GM21423 (cell line): ENCODE data around the gene MYO1B.
"Not testable (repeated sequence)": the region's sequence is repeated elsewhere in the genome, so short reads cannot be mapped to it uniquely, and the experiment has no call there.

ENCODE experiments used
- ATAC-seq: cut with Tn5 transposase; IDR thresholded peaks from one replicate; pipeline ENCODE4 v1.9.1; 2021; ENCODE audit warnings: mild to moderate bottlenecking, moderate library complexity; ENCODE audit not compliant: unreplicated experiment

MYO1B gene

DNA sequence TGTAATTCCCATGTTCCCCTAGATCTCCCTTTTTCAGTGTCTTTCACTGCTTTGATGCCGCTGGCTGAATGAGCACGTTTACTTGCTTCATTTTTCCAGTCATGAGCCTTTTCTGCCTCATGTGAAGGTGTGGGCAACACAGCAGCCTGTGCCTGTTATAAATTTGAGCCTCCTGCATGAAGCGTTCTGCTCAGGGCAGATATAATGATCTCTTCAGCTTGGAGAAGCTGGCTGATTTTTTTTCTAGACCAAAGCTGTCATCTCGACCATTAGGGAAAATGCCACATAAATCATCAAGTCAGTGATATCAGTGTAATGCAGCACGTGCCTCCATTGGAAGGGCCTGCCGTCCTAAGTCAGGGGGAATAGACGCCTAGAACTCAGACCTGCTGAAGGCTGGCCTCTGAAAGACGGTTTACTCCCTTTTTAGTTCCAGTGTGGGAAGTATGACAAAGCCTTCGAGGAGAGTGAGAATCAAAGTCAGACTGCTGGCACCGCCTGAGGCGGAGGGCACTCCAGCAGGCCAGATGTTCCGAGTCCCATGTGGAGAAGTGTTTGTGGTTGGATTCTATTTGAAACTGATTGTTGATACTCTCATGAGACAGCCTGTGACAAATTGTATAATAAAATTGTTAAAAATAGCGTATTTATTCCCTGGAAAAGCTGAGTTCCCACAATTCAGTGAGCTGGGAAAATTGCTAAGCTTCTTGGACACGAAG is 196.5 kb downstream of the MYO1B start:
- no peak for ATAC-seq

DNA sequence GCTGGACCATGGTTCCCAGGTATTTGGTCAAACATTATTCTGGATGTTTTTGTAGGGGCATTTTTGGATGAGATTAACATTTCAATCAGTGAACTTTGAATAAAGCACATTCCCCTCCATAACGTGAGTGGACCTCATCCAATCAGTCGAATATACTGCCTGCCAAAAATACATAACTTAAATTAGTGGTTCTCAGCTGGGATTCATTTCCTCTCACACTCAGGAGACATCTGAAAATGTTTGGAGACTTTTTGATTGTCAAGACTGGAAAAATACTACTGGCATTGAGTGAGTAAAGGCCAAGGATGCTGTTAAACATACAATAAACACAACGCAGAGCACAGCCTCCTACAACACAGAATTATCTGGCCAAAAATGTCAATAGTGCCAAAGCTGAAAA is 198.2 kb downstream of the MYO1B start:
- ATAC-seq: no peak

DNA sequence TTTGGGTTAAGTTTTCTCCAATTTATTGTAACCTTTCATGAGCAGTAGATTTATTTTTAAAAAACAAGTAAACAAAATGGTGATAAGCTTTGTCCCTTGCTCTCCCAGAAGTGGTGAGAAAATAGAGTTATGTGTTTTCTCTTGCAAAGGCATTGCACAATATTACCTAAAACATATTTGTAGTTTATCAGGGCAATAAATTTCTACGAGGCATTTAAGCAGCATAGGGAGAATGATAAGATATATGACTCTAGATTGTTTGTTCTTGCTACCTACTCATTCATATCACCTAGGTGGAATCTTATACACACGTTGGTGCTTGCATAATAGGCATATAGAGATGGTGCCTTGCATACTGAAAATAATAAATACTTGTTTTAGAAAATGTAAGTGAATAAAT is 201.7 kb downstream of the MYO1B start:
- ATAC-seq: no peak

DNA sequence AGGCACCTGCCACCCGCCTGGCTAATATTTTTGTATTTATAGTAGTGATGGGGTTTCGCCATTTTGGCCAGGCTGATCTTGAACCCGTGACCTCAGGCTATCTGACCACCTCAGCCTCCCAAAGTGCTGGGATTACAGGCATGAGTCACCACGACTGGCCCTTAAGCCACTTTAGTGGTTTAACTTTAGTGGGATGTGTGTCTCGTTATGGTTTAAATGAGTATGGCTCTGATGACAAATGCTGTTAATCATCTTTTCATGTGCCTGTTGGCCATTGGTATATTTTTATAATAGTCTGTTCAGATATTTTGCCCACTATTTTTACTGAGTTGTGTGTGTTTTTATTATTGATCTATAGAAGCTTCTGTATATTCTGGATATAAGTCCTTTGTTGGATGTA is 205.9 kb downstream of the MYO1B start:
- ATAC-seq: no peak

DNA sequence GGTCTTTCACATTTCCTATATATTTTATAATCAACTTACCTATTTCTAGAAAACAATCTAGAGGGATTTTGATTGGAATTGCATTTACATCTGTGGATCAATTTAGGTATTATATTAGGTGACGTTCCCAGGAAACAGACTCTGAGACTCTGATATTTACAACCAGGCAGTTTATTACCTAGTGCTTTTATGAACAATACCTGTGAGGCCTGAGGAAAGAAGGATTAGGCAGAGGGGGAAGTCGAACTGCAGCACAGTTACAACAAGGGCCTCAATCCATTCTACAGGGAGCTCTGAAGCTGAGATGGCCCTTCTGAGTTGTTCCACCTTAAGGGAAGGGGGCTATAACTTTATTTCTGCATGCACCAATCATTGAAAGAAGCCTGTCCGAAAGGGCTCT is 206.9 kb downstream of the MYO1B start:
- no peak for ATAC-seq

DNA sequence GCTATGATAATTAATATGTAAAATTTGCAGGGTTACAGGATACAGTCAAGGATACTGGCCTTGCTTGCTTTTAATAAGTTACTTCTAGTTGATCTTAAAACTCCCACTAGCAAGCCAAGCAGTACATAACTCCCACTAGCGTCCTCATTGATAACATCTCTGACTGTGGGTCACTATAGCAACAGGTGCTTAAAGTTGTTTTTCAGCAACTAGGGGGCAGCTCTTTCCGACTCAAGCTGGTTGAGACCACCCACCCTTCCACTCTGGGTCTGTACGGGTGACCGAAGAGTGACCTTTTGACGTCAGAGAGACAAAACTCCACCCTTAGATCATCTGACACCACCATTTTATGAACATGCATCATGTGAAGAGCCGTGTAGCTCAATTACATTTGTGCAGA is 208.6 kb downstream of the MYO1B start:
- no peak for ATAC-seq

DNA sequence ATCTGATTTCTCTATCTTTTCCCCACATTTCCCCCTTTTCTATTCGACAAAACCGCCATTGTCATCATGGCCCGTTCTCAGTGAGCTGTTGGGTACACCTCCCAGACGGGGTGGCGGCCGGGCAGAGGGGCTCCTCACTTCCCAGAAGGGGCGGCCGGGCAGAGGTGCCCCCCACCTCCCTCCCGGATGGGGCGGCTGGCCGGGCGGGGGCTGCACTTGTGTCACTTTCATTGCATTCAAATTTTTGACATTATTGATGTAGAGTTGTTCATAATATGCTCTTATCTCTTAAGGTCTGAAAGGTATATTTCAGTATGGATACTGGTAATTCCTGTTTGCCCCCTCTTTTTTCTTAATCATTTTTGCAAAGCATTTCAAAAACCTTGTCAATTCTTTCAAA is 211.3 kb downstream of the MYO1B start:
- ATAC-seq: not testable (repeated sequence)

DNA sequence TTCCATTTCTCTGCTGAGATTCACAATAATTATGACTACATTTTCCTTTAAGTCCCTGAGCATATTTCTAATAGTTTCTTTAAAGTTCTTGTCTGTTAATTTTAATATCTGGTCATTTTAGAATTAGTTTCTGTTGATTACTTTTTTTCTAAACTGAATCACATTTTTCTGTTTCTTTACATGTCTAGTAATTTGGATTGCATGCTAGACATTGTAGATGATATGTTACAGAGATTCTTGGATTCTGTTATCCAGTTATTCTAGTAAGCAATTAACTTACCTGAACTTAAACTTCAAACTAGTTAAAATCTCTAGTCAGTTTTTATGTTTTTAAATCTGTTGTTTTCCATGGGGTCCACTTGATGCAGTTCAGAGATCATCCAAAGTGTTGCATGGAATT is 214.0 kb downstream of the MYO1B start:
- no peak for ATAC-seq

DNA sequence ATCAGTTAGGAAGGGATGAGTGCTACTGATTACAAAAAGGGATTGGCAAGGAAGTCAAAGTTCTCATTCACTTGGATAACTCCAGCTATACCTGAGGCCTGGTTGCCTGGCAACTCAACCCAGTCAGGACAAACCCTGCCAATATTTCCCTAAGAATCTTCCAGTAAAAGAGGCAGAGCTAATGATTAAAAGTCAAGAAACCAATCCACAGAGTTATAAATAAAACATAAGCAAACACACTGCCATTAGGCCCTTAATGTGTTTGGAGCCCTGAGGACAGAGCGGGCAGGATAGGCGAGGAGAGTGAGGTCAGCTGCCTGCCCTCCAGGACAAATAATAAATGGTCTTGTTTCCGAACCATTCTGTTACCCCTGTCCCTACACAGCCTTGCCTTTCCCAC is 217.2 kb downstream of the MYO1B start:
- no peak for ATAC-seq

DNA sequence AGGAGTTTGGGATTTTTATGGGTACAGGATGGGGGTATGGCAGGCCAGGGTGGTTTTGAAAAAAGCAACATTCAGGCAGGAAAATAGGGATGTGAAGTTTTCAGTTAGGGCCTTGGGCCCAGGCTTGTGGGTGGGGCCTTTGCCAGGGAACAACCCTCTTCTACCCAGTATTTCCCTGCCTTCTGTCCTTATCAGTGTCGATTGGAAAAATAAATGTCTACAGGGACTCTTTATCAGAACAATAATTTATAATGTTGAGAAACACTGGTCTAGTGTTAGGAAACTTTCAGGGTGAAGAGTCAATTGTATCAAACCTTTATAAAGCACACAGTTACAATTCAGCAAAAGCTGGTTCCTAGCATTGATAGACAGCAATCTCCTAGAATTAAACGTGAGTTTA is 218.6 kb downstream of the MYO1B start:
- ATAC-seq: no peak

DNA sequence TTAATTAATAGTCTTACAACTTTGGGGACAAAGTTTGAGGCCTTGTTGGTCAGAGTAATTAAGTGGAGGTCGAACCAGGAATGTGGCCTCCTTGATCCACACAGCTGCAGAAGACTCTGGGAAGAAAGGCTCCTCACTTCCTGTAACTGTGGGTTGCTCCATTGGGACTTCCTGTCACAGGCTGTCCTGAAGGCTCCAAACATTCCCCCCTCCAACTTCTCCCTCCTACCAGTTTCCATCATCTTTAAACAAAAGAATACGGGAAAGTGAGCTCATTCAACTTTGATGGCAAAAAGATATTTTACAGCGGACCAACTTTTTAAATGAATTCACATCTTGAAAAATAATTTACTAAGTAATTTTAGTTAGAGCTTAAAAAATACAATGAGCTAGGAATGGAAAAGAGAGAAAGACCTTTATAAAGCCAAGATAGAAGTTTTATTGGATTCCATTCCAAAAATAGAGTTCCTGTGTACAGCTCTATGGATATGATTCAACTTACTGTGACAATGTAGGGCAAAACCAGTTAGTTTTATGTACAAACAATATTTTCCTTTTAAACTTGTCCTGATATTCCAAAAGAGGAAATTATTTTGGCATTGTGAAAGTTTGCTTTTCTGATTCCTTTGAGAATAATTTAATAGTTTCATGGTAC is 220.7 kb downstream of the MYO1B start:
- ATAC-seq: no peak

DNA sequence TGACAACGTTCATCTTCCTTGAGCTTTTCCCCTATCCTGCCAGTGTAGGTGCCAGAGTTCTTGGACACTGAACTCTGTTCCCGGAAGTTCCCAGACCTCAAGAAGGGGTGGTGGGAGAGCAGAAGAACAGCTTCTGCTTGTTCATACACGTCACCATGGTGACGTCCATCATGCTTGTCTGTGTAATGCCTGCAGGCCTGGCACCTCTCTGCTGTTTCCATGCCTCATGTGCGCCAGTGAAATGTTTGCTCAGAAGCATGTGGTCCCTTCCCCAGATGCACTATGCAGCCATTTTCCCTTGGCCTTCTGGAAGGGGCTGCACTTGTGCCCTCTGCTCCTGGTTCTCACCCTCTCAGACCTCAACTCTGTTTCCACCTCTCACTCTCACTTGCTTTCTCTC is 221.9 kb downstream of the MYO1B start:
- ATAC-seq: no peak

DNA sequence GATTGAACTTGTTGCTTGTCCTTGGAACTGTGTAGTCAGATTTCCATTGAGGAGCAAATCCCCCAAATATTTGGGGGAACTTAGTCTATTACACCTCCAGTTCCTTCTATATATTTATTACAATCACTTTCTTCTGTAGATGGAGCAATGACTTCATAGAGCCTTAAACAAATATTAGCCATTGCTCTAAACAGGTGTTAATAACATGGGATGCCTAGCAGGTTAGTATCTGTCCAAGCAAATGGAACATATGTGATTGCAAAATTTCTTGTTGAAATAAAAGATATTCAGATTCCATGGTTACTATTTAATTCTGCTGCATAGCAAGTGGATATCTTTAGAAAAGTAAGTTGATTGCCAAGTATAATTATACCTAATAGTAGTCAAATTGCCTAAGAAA is 225.1 kb downstream of the MYO1B start:
- ATAC-seq: no peak

DNA sequence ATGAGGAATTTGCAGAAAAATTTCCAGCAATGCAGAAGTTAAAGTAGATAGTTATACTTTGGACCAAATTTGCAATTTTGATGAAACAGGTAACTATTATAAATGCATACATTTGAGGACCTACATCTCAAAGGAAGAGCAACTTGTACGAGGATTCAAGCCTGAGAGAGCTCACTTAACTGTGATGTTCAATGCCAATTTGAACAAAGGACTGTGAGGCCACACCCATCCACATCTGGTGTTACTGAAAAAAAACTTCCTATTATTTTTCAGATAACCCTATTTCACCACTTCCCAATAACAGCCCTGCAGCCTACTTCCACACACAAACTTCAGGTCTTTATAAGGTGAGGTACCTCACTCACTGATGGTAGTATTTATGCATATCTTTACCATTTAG is 229.3 kb downstream of the MYO1B start:
- ATAC-seq: no peak
